DOHH2 (cell line): ENCODE results near the gene KCNA1.

Experiments
- EZH2phosphoT487 ChIP-seq: fragments of 200-600 bp; sonication (generic); IDR thresholded peaks from 2 replicates; pipeline ENCODE4 v1.6.1; 2017; ENCODE audit warnings: borderline replicate concordance, mild to moderate bottlenecking, antibody characterized with exemption, low read length, moderate library complexity, mixed read lengths
- TF ChIP-seq, protein P1 (sequence below): fragments of 200-600 bp; sonication (generic); IDR thresholded peaks from one replicate; pipeline ENCODE4 v1.5.1; 2014; ENCODE audit warnings: antibody characterized with exemption, mild to moderate bottlenecking, low read depth, low read length; ENCODE audit not compliant: poor library complexity, severe bottlenecking

DNA sequence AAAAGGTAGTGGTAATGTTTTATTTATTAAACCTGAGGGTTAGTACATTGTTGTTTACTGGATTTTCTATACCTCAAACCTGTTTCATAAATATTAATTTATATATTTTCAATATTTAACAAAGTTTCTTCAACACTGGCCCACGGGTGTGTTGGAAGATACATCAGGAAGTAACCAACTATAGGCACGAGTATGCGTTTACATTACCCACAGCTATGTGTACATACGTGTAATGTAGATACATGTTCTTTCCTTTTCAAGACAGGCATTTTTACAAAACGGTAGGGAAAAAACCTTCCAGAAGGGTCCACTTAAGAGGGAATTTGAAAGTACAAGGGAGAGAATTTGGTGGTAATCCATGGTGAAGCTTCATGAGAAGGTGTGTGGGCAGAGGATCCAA is 17.8 kb upstream of the KCNA1 start:
- TF ChIP-seq, protein P1, sequence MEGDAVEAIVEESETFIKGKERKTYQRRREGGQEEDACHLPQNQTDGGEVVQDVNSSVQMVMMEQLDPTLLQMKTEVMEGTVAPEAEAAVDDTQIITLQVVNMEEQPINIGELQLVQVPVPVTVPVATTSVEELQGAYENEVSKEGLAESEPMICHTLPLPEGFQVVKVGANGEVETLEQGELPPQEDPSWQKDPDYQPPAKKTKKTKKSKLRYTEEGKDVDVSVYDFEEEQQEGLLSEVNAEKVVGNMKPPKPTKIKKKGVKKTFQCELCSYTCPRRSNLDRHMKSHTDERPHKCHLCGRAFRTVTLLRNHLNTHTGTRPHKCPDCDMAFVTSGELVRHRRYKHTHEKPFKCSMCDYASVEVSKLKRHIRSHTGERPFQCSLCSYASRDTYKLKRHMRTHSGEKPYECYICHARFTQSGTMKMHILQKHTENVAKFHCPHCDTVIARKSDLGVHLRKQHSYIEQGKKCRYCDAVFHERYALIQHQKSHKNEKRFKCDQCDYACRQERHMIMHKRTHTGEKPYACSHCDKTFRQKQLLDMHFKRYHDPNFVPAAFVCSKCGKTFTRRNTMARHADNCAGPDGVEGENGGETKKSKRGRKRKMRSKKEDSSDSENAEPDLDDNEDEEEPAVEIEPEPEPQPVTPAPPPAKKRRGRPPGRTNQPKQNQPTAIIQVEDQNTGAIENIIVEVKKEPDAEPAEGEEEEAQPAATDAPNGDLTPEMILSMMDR = no peak
- no peak for TF ChIP-seq EZH2phosphoT487
